ENCODE measurements around the gene TTC9. TPM values are rescaled to one million over a fixed set of nuclear protein-coding genes. Genes with fewer than 3 reads are reported as not detected.
A peak's percentile ranks its signal among the peaks of the same experiment; 100 is the strongest.

The TTC9 gene
- polyA plus RNA-seq, 3 donors = 0.99 to 2.1 (median 1.2) TPM

- peak; percentile 60 to 78 (median 61) for DNase-seq
- no peaks in the 10 kb centered on the region for H3K79me2 ChIP-seq (ENCODE audit: insufficient read depth, low read length)
- Mint-ChIP-seq H3K9me3 (no peaks in the 10 kb centered on the region), H3K27ac (peak overlapping the region; percentile 70 to 94 (median 83)), H3K4me1 (peaks cover 43% of the 10 kb centered on the region), H3K36me3 (peaks cover 0 to 21% of the 10 kb centered on the region in 2 donors), H3K27me3 (ENCODE audit: low read depth in 3 of 3) (no peaks in the 10 kb centered on the region), H3K4me3 (peak overlapping the region; percentile 74 to 93)
- H3K4me1 ChIP-seq (ENCODE audit: control insufficient read depth in 1 of 2, insufficient read depth in 2 of 2, low read length in 2 of 2) = peaks cover 48 to 54% of the 10 kb centered on the region in 2 donors
- peak overlapping the region; percentile 72 for H2AFZ ChIP-seq (ENCODE audit: insufficient read depth, low read depth, low read length, poor library complexity, severe bottlenecking)
- no peaks in the 10 kb centered on the region for H3K9me3 ChIP-seq (replicated peaks in 1 of 2; ENCODE audit: control insufficient read depth in 1 of 2, insufficient read depth in 1 of 2, low read length in 2 of 2)
- no peaks in the 10 kb centered on the region for H4K20me1 ChIP-seq (ENCODE audit: insufficient read depth, low read length)
- H3K36me3 ChIP-seq (replicated peaks in 1 of 2; ENCODE audit: control insufficient read depth in 1 of 2, insufficient read depth in 2 of 2, low read length in 2 of 2) = no peaks in the 10 kb centered on the region
- no peaks in the 10 kb centered on the region for H3K27me3 ChIP-seq (ENCODE audit: control insufficient read depth in 2 of 2, insufficient read depth in 2 of 2, low read length in 2 of 2)
- peak overlapping the region; percentile 63 to 80 for H3K27ac ChIP-seq (ENCODE audit: low read depth in 1 of 2, low read length in 2 of 2)
- no peak overlapping the region for H3K9ac ChIP-seq (ENCODE audit: insufficient read depth, low read length, poor library complexity, severe bottlenecking)
- no peak for TF ChIP-seq CTCF (IDR thresholded peaks at IDR 0.05)
- peak overlapping the region; percentile 14 to 63 (median 20) for H3K4me3 ChIP-seq (replicated peaks in 1 of 3; ENCODE audit: low read depth in 2 of 3, low read length in 3 of 3)
- intact Hi-C loops (cut with micrococcal nuclease) = no loop called here
- WGBS (ENCODE audit: insufficient coverage) = 92% methylated on average over 7 of the region's 19 CpGs
- H3K4me2 ChIP-seq (replicated peaks; ENCODE audit: extremely low read depth, low read length, poor library complexity, severe bottlenecking) = peak overlapping the region; percentile 63
Observed at GRCh38 chr14:70655110-70655826, 13.6 kb downstream of the TTC9 start.

DNA sequence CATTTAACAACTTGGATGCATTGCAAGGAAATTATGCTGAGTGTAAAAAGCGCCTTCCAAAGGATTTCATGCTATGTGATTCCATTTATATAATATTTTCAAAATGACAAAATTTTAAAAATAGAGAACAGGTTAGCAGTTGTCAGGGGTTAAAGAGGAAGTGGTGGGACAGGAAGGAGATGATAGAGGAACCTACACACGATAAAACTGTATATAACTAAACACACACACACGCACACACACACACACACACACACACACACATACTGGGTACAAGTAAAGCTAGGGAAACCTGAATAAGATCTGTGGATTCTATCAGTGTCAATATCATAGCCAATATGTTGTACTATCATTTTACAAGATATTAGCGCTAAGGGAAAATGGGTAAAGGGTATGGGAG lies 17.2 kb downstream of the TTC9 start:
- Mint-ChIP-seq H3K4me1 (peaks cover 52% of the 10 kb centered on the region), H3K4me3 (peak overlapping the region in 1 of 2 donors; percentile 49), H3K27me3 (ENCODE audit: low read depth in 3 of 3) (no peaks in the 10 kb centered on the region), H3K36me3 (peaks cover 0 to 11% of the 10 kb centered on the region in 2 donors), H3K27ac (peak overlapping the region in 3 of 7 donors; percentile 35 to 55 (median 44)), H3K9me3 (no peaks in the 10 kb centered on the region)
- DNase-seq = peak; percentile 60 to 66 (median 60)
- Histone ChIP-seq H3K27ac (ENCODE audit: low read depth in 1 of 2, low read length in 2 of 2) (no peak overlapping the region), H3K4me1 (ENCODE audit: control insufficient read depth in 1 of 2, insufficient read depth in 2 of 2, low read length in 2 of 2) (peaks cover 58 to 59% of the 10 kb centered on the region in 2 donors), H3K79me2 (ENCODE audit: insufficient read depth, low read length) (no peaks in the 10 kb centered on the region), H3K36me3 (replicated peaks in 1 of 2; ENCODE audit: control insufficient read depth in 1 of 2, insufficient read depth in 2 of 2, low read length in 2 of 2) (no peaks in the 10 kb centered on the region), H3K9me3 (replicated peaks in 1 of 2; ENCODE audit: control insufficient read depth in 1 of 2, insufficient read depth in 1 of 2, low read length in 2 of 2) (no peaks in the 10 kb centered on the region), H3K4me3 (replicated peaks in 1 of 3; ENCODE audit: low read depth in 2 of 3, low read length in 3 of 3) (peak overlapping the region in 1 of 3 experiments; percentile 6), H3K4me2 (replicated peaks; ENCODE audit: extremely low read depth, low read length, poor library complexity, severe bottlenecking) (peak overlapping the region; percentile 24), H2AFZ (ENCODE audit: insufficient read depth, low read depth, low read length, poor library complexity, severe bottlenecking) (no peak overlapping the region), H3K27me3 (ENCODE audit: control insufficient read depth in 2 of 2, insufficient read depth in 2 of 2, low read length in 2 of 2) (no peaks in the 10 kb centered on the region), H3K9ac (ENCODE audit: insufficient read depth, low read length, poor library complexity, severe bottlenecking) (no peak overlapping the region), H4K20me1 (ENCODE audit: insufficient read depth, low read length) (no peaks in the 10 kb centered on the region)
- intact Hi-C loops (cut with micrococcal nuclease) = no loop called here
- TF ChIP-seq CTCF (IDR thresholded peaks at IDR 0.05) = no peak
- no CpG with 5 or more reads among the region's 4 CpGs for WGBS (ENCODE audit: insufficient coverage)
